ENCODE results near the gene TRPM3.

The TRPM3 gene

DNA sequence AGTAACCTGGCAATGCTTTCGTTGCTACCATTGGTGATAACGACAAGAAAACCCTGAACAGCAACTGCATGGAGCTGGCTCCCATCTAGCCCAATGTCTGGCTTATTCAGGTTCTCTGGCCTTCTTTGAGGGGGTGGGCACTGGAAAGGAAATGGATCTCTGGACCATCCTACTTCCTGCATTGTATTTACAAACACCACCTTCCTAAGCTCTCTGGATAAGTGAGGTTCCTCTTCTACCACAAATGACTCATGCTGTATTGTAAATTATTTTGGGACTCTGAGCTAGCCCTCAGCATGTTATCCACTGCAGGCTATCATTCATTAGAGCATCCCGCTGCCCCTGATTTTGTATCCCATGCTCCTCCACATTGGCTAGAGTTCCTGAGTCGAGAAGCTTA is 570.0 kb downstream of the TRPM3 start:
- TF ChIP-seq, protein P1, sequence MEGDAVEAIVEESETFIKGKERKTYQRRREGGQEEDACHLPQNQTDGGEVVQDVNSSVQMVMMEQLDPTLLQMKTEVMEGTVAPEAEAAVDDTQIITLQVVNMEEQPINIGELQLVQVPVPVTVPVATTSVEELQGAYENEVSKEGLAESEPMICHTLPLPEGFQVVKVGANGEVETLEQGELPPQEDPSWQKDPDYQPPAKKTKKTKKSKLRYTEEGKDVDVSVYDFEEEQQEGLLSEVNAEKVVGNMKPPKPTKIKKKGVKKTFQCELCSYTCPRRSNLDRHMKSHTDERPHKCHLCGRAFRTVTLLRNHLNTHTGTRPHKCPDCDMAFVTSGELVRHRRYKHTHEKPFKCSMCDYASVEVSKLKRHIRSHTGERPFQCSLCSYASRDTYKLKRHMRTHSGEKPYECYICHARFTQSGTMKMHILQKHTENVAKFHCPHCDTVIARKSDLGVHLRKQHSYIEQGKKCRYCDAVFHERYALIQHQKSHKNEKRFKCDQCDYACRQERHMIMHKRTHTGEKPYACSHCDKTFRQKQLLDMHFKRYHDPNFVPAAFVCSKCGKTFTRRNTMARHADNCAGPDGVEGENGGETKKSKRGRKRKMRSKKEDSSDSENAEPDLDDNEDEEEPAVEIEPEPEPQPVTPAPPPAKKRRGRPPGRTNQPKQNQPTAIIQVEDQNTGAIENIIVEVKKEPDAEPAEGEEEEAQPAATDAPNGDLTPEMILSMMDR (IDR thresholded peaks at IDR 0.05; ENCODE audit: borderline replicate concordance, insufficient read depth, low read depth, low read length): no peak
- H3K4me3 ChIP-seq (ENCODE audit: low read depth, low read length): no peak overlapping the region

DNA sequence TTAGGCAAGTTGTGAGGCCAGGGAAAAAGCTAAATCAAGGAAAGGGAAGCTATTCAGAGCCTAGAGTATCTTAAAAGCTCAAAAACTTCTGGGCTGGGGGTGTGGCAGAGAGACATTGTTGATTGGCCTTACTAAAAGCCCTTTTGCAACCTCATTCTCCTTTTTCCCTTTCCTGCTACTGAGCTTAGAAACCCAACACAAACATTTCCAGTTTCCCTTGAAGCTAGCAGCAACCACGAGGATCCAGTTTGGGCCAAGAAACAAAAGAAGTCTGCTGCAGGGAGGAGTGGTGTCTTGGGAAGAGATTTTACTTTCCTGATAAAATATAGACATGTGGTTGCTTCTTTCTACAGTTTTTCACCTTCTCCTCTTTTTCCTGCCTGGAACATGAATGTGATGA is 571.5 kb downstream of the TRPM3 start:
- TF ChIP-seq, protein P1 (IDR thresholded peaks at IDR 0.05; ENCODE audit: borderline replicate concordance, insufficient read depth, low read depth, low read length): no peak
- H3K4me3 ChIP-seq (ENCODE audit: low read depth, low read length): no peak overlapping the region

DNA sequence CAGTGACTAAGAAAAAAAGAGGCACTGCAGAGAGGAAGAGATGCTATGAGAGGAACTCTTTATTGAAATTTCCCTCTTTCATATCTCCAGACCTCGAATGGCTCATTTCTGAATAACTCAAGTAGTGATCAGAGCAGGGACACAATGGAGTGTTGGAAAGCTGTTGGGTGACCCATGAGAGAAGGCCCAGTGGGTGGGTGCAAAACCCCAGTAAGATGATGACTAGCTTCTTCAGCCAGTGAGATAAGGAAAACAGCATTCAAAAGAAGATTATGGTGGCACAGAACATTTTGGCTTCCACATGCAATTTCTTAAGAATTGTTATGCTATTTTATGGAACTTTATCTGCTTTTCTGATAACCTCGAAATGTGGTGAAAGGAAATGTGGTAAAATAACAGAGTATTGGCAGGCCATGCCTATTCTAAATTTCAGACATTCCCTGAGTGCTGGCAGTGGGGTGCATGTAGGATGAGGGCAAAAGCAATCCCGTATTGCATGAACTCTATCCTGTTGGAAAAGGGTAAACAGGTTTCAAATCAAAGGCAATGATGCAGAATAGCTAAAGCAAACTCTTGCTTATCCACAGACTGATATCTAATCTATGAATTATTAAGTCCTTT is 579.0 kb downstream of the TRPM3 start:
- TF ChIP-seq, protein P1 (IDR thresholded peaks at IDR 0.05; ENCODE audit: borderline replicate concordance, insufficient read depth, low read depth, low read length): no peak
- H3K4me3 ChIP-seq (ENCODE audit: low read depth, low read length): no peak overlapping the region

DNA sequence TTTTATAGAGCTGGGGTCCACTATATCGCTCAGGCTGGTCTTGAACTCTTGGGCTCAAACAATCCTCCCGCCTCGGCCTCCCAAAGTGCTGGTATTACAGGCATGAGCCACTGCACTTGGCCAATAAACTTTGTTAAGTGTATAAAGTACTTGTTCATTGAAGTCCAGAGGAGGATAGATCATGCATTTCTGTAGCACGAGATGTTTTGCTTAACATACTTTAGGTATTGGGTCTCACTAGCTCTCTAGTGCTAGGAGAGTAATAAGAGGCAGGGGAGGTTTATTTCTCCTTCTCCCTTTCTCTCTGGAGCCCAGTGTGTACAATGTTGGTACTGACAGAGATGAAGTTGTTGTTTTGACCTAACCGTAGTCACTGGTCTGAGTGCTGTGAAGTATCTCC is 581.4 kb downstream of the TRPM3 start:
- H3K4me3 ChIP-seq (ENCODE audit: low read depth, low read length): no peak overlapping the region
- TF ChIP-seq, protein P1 (IDR thresholded peaks at IDR 0.05; ENCODE audit: borderline replicate concordance, insufficient read depth, low read depth, low read length): no peak

DNA sequence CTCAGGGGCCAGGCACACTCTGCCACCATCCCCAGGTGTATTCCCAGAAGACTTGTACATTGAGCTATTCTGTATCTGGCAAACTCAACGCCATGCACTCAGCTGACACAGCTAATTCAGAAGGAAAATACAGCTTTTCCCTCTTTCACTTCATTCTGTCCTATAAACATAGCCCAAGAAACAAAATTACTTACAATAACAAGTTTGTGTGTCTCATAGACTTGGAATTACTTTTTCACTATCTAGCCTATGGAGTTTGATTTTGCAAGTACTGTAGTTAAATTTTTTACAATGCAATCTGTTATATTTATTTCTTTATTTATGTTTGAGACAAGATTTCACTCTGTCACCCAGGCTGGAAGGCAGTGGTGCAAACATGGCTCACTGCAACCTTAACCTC is 581.9 kb downstream of the TRPM3 start:
- H3K4me3 ChIP-seq (ENCODE audit: low read depth, low read length): no peak overlapping the region
- TF ChIP-seq, protein P1 (IDR thresholded peaks at IDR 0.05; ENCODE audit: borderline replicate concordance, insufficient read depth, low read depth, low read length): no peak

DNA sequence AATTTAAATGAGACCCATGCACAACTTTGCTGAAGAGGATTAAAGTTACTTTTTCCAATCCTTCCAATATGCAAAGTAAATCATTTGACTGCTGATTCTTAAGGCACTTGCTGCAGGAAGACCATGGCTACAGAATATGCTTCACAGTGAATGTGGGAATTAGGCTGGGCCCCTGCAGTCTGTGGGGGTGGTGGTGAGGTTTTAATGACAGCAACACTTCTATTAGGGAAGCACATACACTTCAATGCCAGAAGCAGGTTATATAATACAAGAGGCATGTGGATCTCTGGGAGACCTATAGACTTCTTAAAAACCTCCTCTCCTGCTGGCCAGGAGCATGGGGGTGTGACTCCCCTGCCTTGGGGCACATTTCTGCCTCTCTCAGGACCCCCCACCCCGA is 582.4 kb downstream of the TRPM3 start:
- H3K4me3 ChIP-seq (ENCODE audit: low read depth, low read length): no peak overlapping the region
- TF ChIP-seq, protein P1 (IDR thresholded peaks at IDR 0.05; ENCODE audit: borderline replicate concordance, insufficient read depth, low read depth, low read length): no peak

DNA sequence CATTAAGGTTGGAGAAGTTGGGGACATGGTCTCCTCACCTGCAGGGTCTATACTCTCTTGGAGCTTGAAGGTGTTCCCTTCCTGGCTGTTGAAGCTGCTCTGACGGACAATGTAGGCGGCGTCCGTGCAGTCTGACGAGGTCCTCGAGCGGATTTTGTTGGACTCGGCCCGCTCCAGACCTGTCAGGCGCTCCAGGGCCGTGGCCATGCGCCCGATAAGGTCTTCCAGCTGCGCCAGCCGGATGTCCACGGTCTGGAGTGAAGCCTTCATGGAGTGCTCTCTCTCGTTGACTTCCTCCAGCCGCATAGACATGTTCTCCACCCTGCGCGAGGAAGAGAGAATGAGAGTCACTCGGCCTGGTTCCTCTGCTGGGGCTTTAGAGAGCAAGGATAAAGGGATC is 584.3 kb downstream of the TRPM3 start:
- H3K4me3 ChIP-seq (ENCODE audit: low read depth, low read length): no peak overlapping the region
- TF ChIP-seq, protein P1 (IDR thresholded peaks at IDR 0.05; ENCODE audit: borderline replicate concordance, insufficient read depth, low read depth, low read length): no peak
